ENCODE measurements around the gene FAT1. TPM values are rescaled to one million over a fixed set of nuclear protein-coding genes. Genes with fewer than 3 reads are reported as not detected.
A peak's percentile ranks its signal among the peaks of the same experiment; 100 is the strongest.

FAT1 gene
- total RNA-seq, 1 experiment from 2014 or later = 107 TPM

- Histone ChIP-seq H3K4me1 (ENCODE audit: insufficient read depth, low read length, poor library complexity, severe bottlenecking) (peaks cover 13% of the 10 kb centered on the region), H3K9me3 (ENCODE audit: low read depth, low read length, poor library complexity, severe bottlenecking) (no peaks in the 10 kb centered on the region), H3K36me3 (ENCODE audit: insufficient read depth, low read length, poor library complexity, severe bottlenecking) (no peaks in the 10 kb centered on the region), H3K27me3 (replicated peaks; ENCODE audit: insufficient read depth, low read depth, low read length, poor library complexity) (no peaks in the 10 kb centered on the region), H3K27ac (ENCODE audit: low read depth, low read length, poor library complexity, severe bottlenecking) (peak overlapping the region; percentile 19), H3K4me3 (ENCODE audit: low read depth, low read length, poor library complexity, severe bottlenecking) (no peak overlapping the region)
- ChIA-PET POLR2A (ENCODE audit: low non-redundant PET) (no interaction called here), CTCF (no interaction called here)
- DNase-seq (ENCODE audit: low spot score) = no peak
- intact Hi-C loops (cut with micrococcal nuclease; ENCODE audit: unreplicated experiment) = no loop called here
- TF ChIP-seq CTCF (conservative IDR thresholded peaks at IDR 0.05; ENCODE audit: low read depth, low read length) (no peak), EZH2 (IDR thresholded peaks at IDR 0.05; ENCODE audit: borderline replicate concordance, low read depth, low read length, poor library complexity, severe bottlenecking) (no peak)
- BruUV-seq (replicated peaks) = no TSS peak
Measured at GRCh38 chr4:186666750-186667149, 56.9 kb downstream of the FAT1 start.

GRCh38 chr4:186666252-186666651 lies 57.4 kb downstream of the FAT1 start:
- Histone ChIP-seq H3K4me3 (ENCODE audit: low read depth, low read length, poor library complexity, severe bottlenecking) (no peak overlapping the region), H3K36me3 (ENCODE audit: insufficient read depth, low read length, poor library complexity, severe bottlenecking) (no peaks in the 10 kb centered on the region), H3K27ac (ENCODE audit: low read depth, low read length, poor library complexity, severe bottlenecking) (peak overlapping the region; percentile 19), H3K4me1 (ENCODE audit: insufficient read depth, low read length, poor library complexity, severe bottlenecking) (peaks cover 13% of the 10 kb centered on the region), H3K9me3 (ENCODE audit: low read depth, low read length, poor library complexity, severe bottlenecking) (no peaks in the 10 kb centered on the region), H3K27me3 (replicated peaks; ENCODE audit: insufficient read depth, low read depth, low read length, poor library complexity) (no peaks in the 10 kb centered on the region)
- intact Hi-C loops (cut with micrococcal nuclease; ENCODE audit: unreplicated experiment) = no loop called here
- CTCF ChIA-PET = no interaction called here
- POLR2A ChIA-PET (ENCODE audit: low non-redundant PET) = no interaction called here
- TF ChIP-seq EZH2 (IDR thresholded peaks at IDR 0.05; ENCODE audit: borderline replicate concordance, low read depth, low read length, poor library complexity, severe bottlenecking) (no peak), CTCF (conservative IDR thresholded peaks at IDR 0.05; ENCODE audit: low read depth, low read length) (no peak)
- DNase-seq (ENCODE audit: low spot score) = no peak
- no TSS peak for BruUV-seq (replicated peaks)

- Histone ChIP-seq H3K9me3 (ENCODE audit: low read depth, low read length, poor library complexity, severe bottlenecking) (no peaks in the 10 kb centered on the region), H3K36me3 (ENCODE audit: insufficient read depth, low read length, poor library complexity, severe bottlenecking) (no peaks in the 10 kb centered on the region), H3K27me3 (replicated peaks; ENCODE audit: insufficient read depth, low read depth, low read length, poor library complexity) (no peaks in the 10 kb centered on the region), H3K27ac (ENCODE audit: low read depth, low read length, poor library complexity, severe bottlenecking) (no peak overlapping the region), H3K4me3 (ENCODE audit: low read depth, low read length, poor library complexity, severe bottlenecking) (no peak overlapping the region), H3K4me1 (ENCODE audit: insufficient read depth, low read length, poor library complexity, severe bottlenecking) (no peaks in the 10 kb centered on the region)
- no peak for DNase-seq (ENCODE audit: low spot score)
- ChIA-PET CTCF (no interaction called here), POLR2A (ENCODE audit: low non-redundant PET) (no interaction called here)
- intact Hi-C loops (cut with micrococcal nuclease; ENCODE audit: unreplicated experiment) = no loop called here
- TF ChIP-seq EZH2 (IDR thresholded peaks at IDR 0.05; ENCODE audit: borderline replicate concordance, low read depth, low read length, poor library complexity, severe bottlenecking) (no peak), CTCF (conservative IDR thresholded peaks at IDR 0.05; ENCODE audit: low read depth, low read length) (no peak)
- BruUV-seq (replicated peaks) = no TSS peak
Measured at GRCh38 chr4:186660403-186660802, 63.3 kb downstream of the FAT1 start.

Measured in A673 (cell line).